ENCODE measurements around the gene GPX3.

DNA sequence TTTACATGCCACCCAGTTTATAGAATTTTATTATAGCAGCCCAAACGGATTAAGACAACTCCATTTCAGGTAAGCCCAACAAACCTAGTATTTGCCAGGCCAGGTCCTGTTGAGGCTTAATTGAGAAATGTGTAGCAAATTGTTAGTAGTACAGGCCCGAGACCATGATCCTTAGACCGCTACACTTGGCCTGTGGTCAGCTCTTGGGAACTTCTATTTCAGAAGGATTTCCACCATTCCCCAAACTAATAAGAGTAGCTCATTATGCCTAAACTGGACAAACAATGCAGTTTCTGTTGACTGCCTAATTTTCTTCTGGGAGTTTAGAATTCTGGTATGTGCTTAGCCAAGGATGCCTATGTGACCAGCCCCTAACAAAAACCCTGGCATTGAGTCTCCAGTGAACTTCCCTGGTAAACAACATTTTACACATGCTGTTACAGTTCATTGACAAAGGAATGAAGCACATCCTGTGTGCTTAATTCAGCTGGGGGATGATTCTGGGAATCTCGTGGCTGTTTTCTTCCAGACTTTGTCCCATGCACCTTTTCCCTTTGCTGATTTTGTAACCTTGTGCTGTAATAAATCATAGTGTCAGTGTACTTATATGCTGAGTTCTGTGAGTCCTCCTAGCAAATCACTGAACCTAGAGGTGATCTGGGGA, 5.6 kb upstream of the GPX3 start:
- no peak for TF ChIP-seq CTCF (IDR thresholded peaks at IDR 0.05)
- no peak for TF ChIP-seq POLR2A (IDR thresholded peaks at IDR 0.05)
